Measurements from ENCODE around the gene FANCC.

GRCh38 chr9:95150903-95151302 lies 166.6 kb downstream of the FANCC start:
- TF ChIP-seq CTCF (IDR thresholded peaks at IDR 0.05; ENCODE audit: insufficient read depth, low read depth, low read length) (no peak), EZH2 (IDR thresholded peaks at IDR 0.05; ENCODE audit: insufficient read depth, low read length) (no peak)
